ENCODE measurements around the gene MYO7B. TPM values are rescaled to one million over a fixed set of nuclear protein-coding genes. Genes with fewer than 3 reads are reported as not detected.

MYO7B gene
- polyA plus RNA-seq, 1 of the 3 experiments (the other 2 are of a cell fraction) = 0.08 TPM

DNA sequence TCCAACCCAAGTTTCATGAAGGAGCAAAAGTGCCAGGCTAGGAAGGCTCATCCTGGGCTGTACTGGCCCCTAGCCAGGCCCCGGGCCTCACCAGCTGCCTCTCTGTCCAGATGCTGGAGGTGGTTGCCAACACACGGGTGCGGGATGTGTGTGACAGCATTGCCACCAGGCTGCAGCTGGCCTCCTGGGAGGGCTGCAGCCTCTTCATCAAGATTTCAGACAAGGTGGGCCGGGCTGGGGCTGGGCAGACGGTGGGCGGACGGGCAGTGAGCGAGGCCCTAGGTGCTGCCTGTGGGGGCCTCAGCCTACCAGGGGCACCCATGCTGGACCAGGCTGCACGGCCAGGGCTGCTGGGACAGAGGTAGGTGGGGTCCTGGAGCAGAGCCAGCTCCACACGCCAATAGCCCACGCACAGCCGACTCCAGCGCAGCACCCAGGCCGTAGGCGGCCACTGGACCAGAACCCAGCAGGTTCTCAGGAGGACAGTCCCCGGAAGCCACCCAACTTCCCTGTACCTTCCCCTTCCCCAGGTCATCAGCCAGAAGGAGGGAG is 98.7 kb downstream of the MYO7B start:
- Histone ChIP-seq H3K9me3 (no peaks in the 10 kb centered on the region), H2AFZ (ENCODE audit: low read depth) (no peak overlapping the region), H3K4me1 (ENCODE audit: control insufficient read depth in 1 of 2, insufficient read depth in 2 of 2, low read depth in 1 of 2, low read length in 1 of 2) (peaks cover 10 to 34% of the 10 kb centered on the region in 2 experiments; a peak in 3 of 4 replicates), H3K36me3 (replicated peaks in 1 of 2; ENCODE audit: control insufficient read depth in 1 of 2, insufficient read depth in 2 of 2, low read length in 1 of 2) (no peaks in the 10 kb centered on the region), H3K4me3 (ENCODE audit: low read depth in 2 of 2, low read length in 1 of 2) (no peak overlapping the region), H3K79me2 (ENCODE audit: insufficient read depth) (no peaks in the 10 kb centered on the region), H3F3A (replicated peaks; ENCODE audit: insufficient read depth) (no peaks in the 10 kb centered on the region), H3K9me2 (no peaks in the 10 kb centered on the region), H3K4me2 (no peak overlapping the region), H4K20me1 (ENCODE audit: insufficient read depth) (no peaks in the 10 kb centered on the region), H3K9ac (no peak overlapping the region), H3K27ac (ENCODE audit: low read depth in 2 of 2, low read length in 1 of 2) (peak overlapping the region in 1 of 2 experiments; percentile 51; a peak in 1 of 4 replicates), H3K27me3 (ENCODE audit: insufficient read depth) (no peaks in the 10 kb centered on the region)
- CTCF ChIA-PET = interaction anchor here (0.6 kb wide), 1 partner anchor 388 kb away, joined by 4 read pairs; no protein-coding TSS in a partner anchor
- DNase-seq = peak; percentile 73
- 0% methylated on average over 1 of the region's 16 CpGs for WGBS (ENCODE audit: low lambda C conversion rate)
- POLR2A ChIA-PET = no interaction called here
- TF ChIP-seq GATA2 (CRISPR knock-in tag; IDR thresholded peaks at IDR 0.05) (0 out of 2 replicates have a peak, but pooled peaks have one; percentile 12), RAD21 (IDR thresholded peaks at IDR 0.05; ENCODE audit: low read length) (peak; percentile 23), ELF1 (IDR thresholded peaks at IDR 0.05) (no peak)

- Histone ChIP-seq H4K20me1 (ENCODE audit: insufficient read depth) (no peaks in the 10 kb centered on the region), H3F3A (replicated peaks; ENCODE audit: insufficient read depth) (no peaks in the 10 kb centered on the region), H3K9me3 (no peaks in the 10 kb centered on the region), H3K79me2 (ENCODE audit: insufficient read depth) (no peaks in the 10 kb centered on the region), H3K9ac (no peak overlapping the region), H3K4me2 (no peak overlapping the region), H3K36me3 (replicated peaks in 1 of 2; ENCODE audit: control insufficient read depth in 1 of 2, insufficient read depth in 2 of 2, low read length in 1 of 2) (no peaks in the 10 kb centered on the region), H3K27me3 (ENCODE audit: insufficient read depth) (no peaks in the 10 kb centered on the region), H3K4me1 (ENCODE audit: control insufficient read depth in 1 of 2, insufficient read depth in 2 of 2, low read depth in 1 of 2, low read length in 1 of 2) (peaks cover 10 to 34% of the 10 kb centered on the region in 2 experiments; a peak in 3 of 4 replicates), H2AFZ (ENCODE audit: low read depth) (no peak overlapping the region), H3K27ac (ENCODE audit: low read depth in 2 of 2, low read length in 1 of 2) (no peak overlapping the region; a peak in 1 of 4 replicates), H3K9me2 (no peaks in the 10 kb centered on the region), H3K4me3 (ENCODE audit: low read depth in 2 of 2, low read length in 1 of 2) (no peak overlapping the region)
- WGBS (ENCODE audit: low lambda C conversion rate) = 90% methylated on average over 12 of the region's 17 CpGs
- CTCF ChIA-PET = no interaction called here
- DNase-seq = no peak
- POLR2A ChIA-PET = no interaction called here
- TF ChIP-seq CHD2 (IDR thresholded peaks at IDR 0.05; ENCODE audit: low read length, partially characterized antibody) (no peak), JUND (IDR thresholded peaks at IDR 0.05) (no peak), RXRA (IDR thresholded peaks at IDR 0.05; ENCODE audit: borderline replicate concordance, low read depth) (no peak), NRF1 (IDR thresholded peaks at IDR 0.05; ENCODE audit: low read depth, low read length) (no peak), YY1 (IDR thresholded peaks at IDR 0.05; ENCODE audit: low read depth) (no peak)
These were observed 99.3 kb downstream of the MYO7B start for GRCh38 chr2:127634626-127635379.

DNA sequence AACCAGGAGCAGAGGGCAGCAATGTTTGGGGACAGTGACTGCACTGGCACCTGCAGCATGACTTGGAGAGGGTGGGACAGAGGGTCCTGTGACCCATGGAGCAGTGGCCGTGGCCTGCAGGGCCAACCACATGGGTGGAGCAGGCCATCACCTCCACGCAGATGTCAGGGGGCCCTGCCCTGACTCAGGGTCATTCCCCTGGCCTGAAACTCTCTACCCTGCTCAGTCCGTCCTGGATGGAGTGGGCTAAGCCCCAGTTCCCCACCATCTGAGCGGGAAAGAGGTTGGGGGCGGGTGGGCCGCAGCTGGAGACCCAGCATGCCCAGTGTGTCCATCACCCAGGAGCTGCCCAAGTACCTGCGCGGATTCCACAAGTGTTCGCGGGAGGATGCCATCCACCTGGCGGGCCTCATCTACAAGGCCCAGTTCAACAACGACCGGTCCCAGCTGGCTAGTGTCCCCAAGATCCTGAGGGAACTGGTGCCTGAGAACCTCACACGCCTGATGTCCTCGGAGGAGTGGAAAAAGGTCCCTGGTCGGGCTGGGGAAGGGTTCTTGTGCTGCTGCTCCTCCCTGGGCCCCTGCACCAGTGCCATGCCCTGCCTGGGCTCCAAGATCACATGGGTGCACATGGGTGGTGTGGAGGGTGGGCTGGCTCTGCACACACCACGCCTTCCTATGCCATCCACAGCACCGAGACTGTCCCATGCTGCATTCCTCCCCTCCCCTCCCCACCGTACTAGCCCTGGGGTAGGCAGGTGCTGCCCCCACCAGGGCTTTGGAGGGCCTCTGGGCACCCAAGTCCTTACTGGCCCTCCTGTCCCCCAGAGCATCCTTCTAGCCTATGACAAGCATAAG is 100.1 kb downstream of the MYO7B start:
- Histone ChIP-seq H3K79me2 (ENCODE audit: insufficient read depth) (no peaks in the 10 kb centered on the region), H3K4me2 (no peak overlapping the region), H3K9ac (no peak overlapping the region), H3K36me3 (replicated peaks in 1 of 2; ENCODE audit: control insufficient read depth in 1 of 2, insufficient read depth in 2 of 2, low read length in 1 of 2) (no peaks in the 10 kb centered on the region), H3K4me3 (ENCODE audit: low read depth in 2 of 2, low read length in 1 of 2) (no peak overlapping the region), H3K4me1 (ENCODE audit: control insufficient read depth in 1 of 2, insufficient read depth in 2 of 2, low read depth in 1 of 2, low read length in 1 of 2) (peaks cover 10 to 35% of the 10 kb centered on the region in 2 experiments; a peak in 3 of 4 replicates), H2AFZ (ENCODE audit: low read depth) (no peak overlapping the region), H4K20me1 (ENCODE audit: insufficient read depth) (no peaks in the 10 kb centered on the region), H3K9me2 (no peaks in the 10 kb centered on the region), H3K27ac (ENCODE audit: low read depth in 2 of 2, low read length in 1 of 2) (no peak overlapping the region), H3K27me3 (ENCODE audit: insufficient read depth) (no peaks in the 10 kb centered on the region), H3K9me3 (no peaks in the 10 kb centered on the region), H3F3A (replicated peaks; ENCODE audit: insufficient read depth) (no peaks in the 10 kb centered on the region)
- ChIA-PET CTCF (interaction anchor here (2.2 kb wide), 1 partner anchor 14 kb away, joined by 14 read pairs; no protein-coding TSS in a partner anchor), POLR2A (no interaction called here)
- WGBS (ENCODE audit: low lambda C conversion rate) = 89% methylated on average over 8 of the region's 19 CpGs
- DNase-seq = no peak
- TF ChIP-seq ELF1 (IDR thresholded peaks at IDR 0.05) = no peak
- TF ChIP-seq TCF12 (IDR thresholded peaks at IDR 0.05) = no peak
- no peak for TF ChIP-seq CTCF (IDR thresholded peaks at IDR 0.05)
- TF ChIP-seq POLR2AphosphoS5 (IDR thresholded peaks at IDR 0.05; ENCODE audit: low read depth, low read length) = no peak
- no peak for TF ChIP-seq FOXM1 (IDR thresholded peaks at IDR 0.05; ENCODE audit: low read depth)
- no peak for TF ChIP-seq TAF1 (IDR thresholded peaks at IDR 0.05; ENCODE audit: borderline replicate concordance, low read depth, low read length)
- TF ChIP-seq, protein P1, sequence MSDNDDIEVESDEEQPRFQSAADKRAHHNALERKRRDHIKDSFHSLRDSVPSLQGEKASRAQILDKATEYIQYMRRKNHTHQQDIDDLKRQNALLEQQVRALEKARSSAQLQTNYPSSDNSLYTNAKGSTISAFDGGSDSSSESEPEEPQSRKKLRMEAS (IDR thresholded peaks at IDR 0.05; ENCODE audit: low read depth) = no peak
- TF ChIP-seq ZBTB33 (IDR thresholded peaks at IDR 0.05; ENCODE audit: borderline replicate concordance, low read depth) = no peak
- no peak for TF ChIP-seq JUND (IDR thresholded peaks at IDR 0.05)
- no peak for TF ChIP-seq SIN3A (IDR thresholded peaks at IDR 0.05; ENCODE audit: borderline replicate concordance, low read depth, low read length)
